Osteoblast (primary cell): Measurements from ENCODE around the gene SPG11. TPM values are rescaled to one million over a fixed set of nuclear protein-coding genes. Genes with fewer than 3 reads are reported as not detected.
A peak's percentile ranks its signal among the peaks of the same experiment; 100 is the strongest.
"Not testable (repeated sequence)": the region's sequence is repeated elsewhere in the genome, so short reads cannot be mapped to it uniquely, and the experiment has no call there.

ENCODE experiments used
- DNase-seq: peaks from one replicate; pipeline ENCODE4 v3.0.0; 2011; ENCODE audit warnings: low spot score, mixed read lengths; ENCODE audit not compliant: insufficient read length; ENCODE audit errors: missing footprints
- H2AFZ ChIP-seq: 2 replicates; pipeline ENCODE4 v1.6.0; 2011; ENCODE audit warnings: mild to moderate bottlenecking, low read length
- H3K27ac ChIP-seq: 2 replicates; pipeline ENCODE4 v1.5.1; 2011; ENCODE audit warnings: mild to moderate bottlenecking, low read depth, low read length, moderate library complexity
- H3K27me3 ChIP-seq: 2 replicates; pipeline ENCODE4 v1.6.0; 2012; ENCODE audit warnings: mild to moderate bottlenecking, control low read depth, inconsistent platforms, low read length, moderate library complexity; ENCODE audit not compliant: insufficient read depth
- H3K36me3 ChIP-seq: 2 replicates; pipeline ENCODE4 v1.5.1; 2011; ENCODE audit warnings: mild to moderate bottlenecking, low read length, control low read depth, moderate library complexity; ENCODE audit not compliant: insufficient read depth
- H3K4me1 ChIP-seq: 2 replicates; pipeline ENCODE4 v1.5.1; 2011; ENCODE audit warnings: mild to moderate bottlenecking, low read length, control low read depth, moderate library complexity; ENCODE audit not compliant: insufficient read depth
- H3K4me2 ChIP-seq: 2 replicates; pipeline ENCODE4 v1.6.0; 2011; ENCODE audit warnings: mild to moderate bottlenecking, low read length; ENCODE audit not compliant: insufficient read depth
- H3K4me3 ChIP-seq: fragments of 200-600 bp; sonication (generic); 3 replicates; pipeline ENCODE4 v1.5.1; 2012; ENCODE audit warnings: mild to moderate bottlenecking, low read length, inconsistent platforms; ENCODE audit not compliant: insufficient read depth
- H3K79me2 ChIP-seq: 2 replicates; pipeline ENCODE4 v1.6.0; 2012; ENCODE audit warnings: mild to moderate bottlenecking, low read length, control low read depth, inconsistent platforms; ENCODE audit not compliant: insufficient read depth
- H3K9me3 ChIP-seq: 2 replicates; pipeline ENCODE4 v1.5.1; 2011; ENCODE audit warnings: low read depth, low read length, control low read depth
- H4K20me1 ChIP-seq: 2 replicates; pipeline ENCODE4 v1.6.0; 2012; ENCODE audit warnings: mild to moderate bottlenecking, low read length, control low read depth; ENCODE audit not compliant: insufficient read depth
- CTCF ChIP-seq: IDR thresholded peaks from 2 replicates; pipeline ENCODE4 v1.5.1; 2011; ENCODE audit warnings: mild to moderate bottlenecking, low read depth, low read length, moderate library complexity; ENCODE audit errors: extremely low read depth
- total RNA-seq: library from RNA; depleted of rRNA; stranded (reverse); fragments of >200 nt; gene quantifications from 2 replicates; pipeline ENCODE4 v1.2.3, GENCODE V29; 2012

Gene SPG11
- total RNA-seq, 1 donor: 95.9 TPM

GRCh38 chr15:44550734-44551133 lies 112.7 kb downstream of the SPG11 start:
- peaks cover 46% of the 10 kb centered on the region for H3K36me3 ChIP-seq
- no peak for DNase-seq
- no peaks in the 10 kb centered on the region for H3K27me3 ChIP-seq
- H3K4me3 ChIP-seq: no peak overlapping the region
- H3K27ac ChIP-seq: no peak overlapping the region
- H2AFZ ChIP-seq: no peak overlapping the region
- peaks cover 13% of the 10 kb centered on the region for H4K20me1 ChIP-seq
- H3K4me2 ChIP-seq: no peak overlapping the region
- peaks cover 84% of the 10 kb centered on the region for H3K79me2 ChIP-seq
- no peaks in the 10 kb centered on the region for H3K9me3 ChIP-seq
- H3K4me1 ChIP-seq: peaks cover 15% of the 10 kb centered on the region
- TF ChIP-seq CTCF: no peak

GRCh38 chr15:44550256-44550655 lies 113.2 kb downstream of the SPG11 start:
- Histone ChIP-seq H3K4me3 (no peak overlapping the region), H3K9me3 (no peaks in the 10 kb centered on the region), H3K36me3 (peaks cover 41% of the 10 kb centered on the region), H4K20me1 (peaks cover 18% of the 10 kb centered on the region), H3K4me1 (peaks cover 16% of the 10 kb centered on the region), H3K79me2 (peaks cover 84% of the 10 kb centered on the region), H3K27ac (no peak overlapping the region), H2AFZ (no peak overlapping the region), H3K27me3 (no peaks in the 10 kb centered on the region), H3K4me2 (no peak overlapping the region)
- peak; percentile 50 for TF ChIP-seq CTCF
- no peak for DNase-seq

- not testable (repeated sequence) for H3K9me3 ChIP-seq, H3K4me3 ChIP-seq, H3K27me3 ChIP-seq, H2AFZ ChIP-seq, H3K27ac ChIP-seq, DNase-seq, H3K4me2 ChIP-seq
- Histone ChIP-seq H3K4me1 (peaks cover 16% of the 10 kb centered on the region), H4K20me1 (peaks cover 20% of the 10 kb centered on the region), H3K79me2 (peaks cover 89% of the 10 kb centered on the region), H3K36me3 (peaks cover 30% of the 10 kb centered on the region)
Measured at GRCh38 chr15:44549152-44549551, 114.3 kb downstream of the SPG11 start.

GRCh38 chr15:44545913-44546802 lies 117.3 kb downstream of the SPG11 start:
- Histone ChIP-seq H3K4me1 (peaks cover 31% of the 10 kb centered on the region), H3K27me3 (no peaks in the 10 kb centered on the region), H3K27ac (peak overlapping the region; percentile 37), H3K9me3 (no peaks in the 10 kb centered on the region), H3K4me2 (peak overlapping the region; percentile 12), H2AFZ (no peak overlapping the region), H3K36me3 (peaks cover 13% of the 10 kb centered on the region), H4K20me1 (peaks cover 33% of the 10 kb centered on the region), H3K4me3 (no peak overlapping the region), H3K79me2 (peaks cover 97% of the 10 kb centered on the region)
- TF ChIP-seq CTCF: peak; percentile 49
- DNase-seq: peak; percentile 87

GRCh38 chr15:44544745-44545144 lies 118.7 kb downstream of the SPG11 start:
- not testable (repeated sequence) for H3K9me3 ChIP-seq, DNase-seq, H3K4me2 ChIP-seq, H2AFZ ChIP-seq, H3K4me3 ChIP-seq, H3K27ac ChIP-seq, H3K27me3 ChIP-seq
- peaks cover 16% of the 10 kb centered on the region for H3K36me3 ChIP-seq
- H3K4me1 ChIP-seq: peaks cover 31% of the 10 kb centered on the region
- peaks cover 37% of the 10 kb centered on the region for H4K20me1 ChIP-seq
- H3K79me2 ChIP-seq: peaks cover 94% of the 10 kb centered on the region
